Mesodermal cell (in vitro differentiated cells): ENCODE results near the gene DCDC1.
"Not testable (repeated sequence)": the region's sequence is repeated elsewhere in the genome, so short reads cannot be mapped to it uniquely, and the experiment has no call there.

Experiments
- H3K27ac ChIP-seq: 2 replicates; pipeline ENCODE4 v1.7.0; 2013; ENCODE audit warnings: mild to moderate bottlenecking, low read depth, low read length, moderate library complexity; ENCODE audit not compliant: severe bottlenecking
- H3K36me3 ChIP-seq: 2 replicates; pipeline ENCODE4 v1.7.1; 2013; ENCODE audit warnings: mild to moderate bottlenecking, low read length, moderate library complexity; ENCODE audit not compliant: control insufficient read depth, insufficient read depth
- H3K4me1 ChIP-seq: one replicate; pipeline ENCODE4 v1.7.1; 2013; ENCODE audit warnings: mild to moderate bottlenecking, low read length; ENCODE audit not compliant: insufficient read depth, control insufficient read depth, poor library complexity, severe bottlenecking
- H3K4me3 ChIP-seq: 2 replicates; pipeline ENCODE4 v1.7.0; 2013; ENCODE audit warnings: low read length, control low read depth, mild to moderate bottlenecking; ENCODE audit not compliant: insufficient read depth, poor library complexity, severe bottlenecking; ENCODE audit errors: extremely low read depth
- H3K9me3 ChIP-seq: 2 replicates; pipeline ENCODE4 v1.7.1; 2013; ENCODE audit warnings: mild to moderate bottlenecking, low read length, moderate library complexity; ENCODE audit not compliant: control insufficient read depth
- WGBS, 2 experiments: methylation state at CpG; one replicate each; pipeline ENCODE4 v1.1.5; 2013; ENCODE audit warnings: missing lambda C conversion rate in 2 of 2; ENCODE audit not compliant: insufficient coverage in 2 of 2; 5-methylcytosine and 5-hydroxymethylcytosine counted together

The DCDC1 gene

DNA sequence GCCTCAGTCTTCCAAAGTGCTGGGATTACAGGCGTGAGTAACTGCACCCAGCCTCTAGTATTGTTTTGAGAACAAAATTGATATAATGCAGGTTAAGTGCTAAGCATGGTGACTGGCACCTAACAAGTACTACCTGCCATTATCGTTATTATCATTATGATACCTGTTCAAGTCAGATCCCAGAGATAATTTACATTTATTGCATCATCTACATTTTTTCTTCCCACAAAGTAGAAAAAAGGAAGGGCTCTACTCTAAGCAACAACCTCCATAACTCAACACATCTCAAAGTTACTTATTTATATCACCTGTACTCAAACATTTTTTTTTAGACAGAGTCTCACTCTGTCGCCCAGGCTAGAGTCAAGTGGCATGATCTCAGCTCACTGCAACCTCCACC is 42.1 kb downstream of the DCDC1 start:
- Histone ChIP-seq H3K4me1 (no peaks in the 10 kb centered on the region), H3K36me3 (no peaks in the 10 kb centered on the region), H3K27ac (no peak overlapping the region), H3K4me3 (no peak overlapping the region), H3K9me3 (no peaks in the 10 kb centered on the region)
- 80 to 91% methylated on average over 1 to 2 of the region's 3 CpGs for WGBS, 2 experiments

DNA sequence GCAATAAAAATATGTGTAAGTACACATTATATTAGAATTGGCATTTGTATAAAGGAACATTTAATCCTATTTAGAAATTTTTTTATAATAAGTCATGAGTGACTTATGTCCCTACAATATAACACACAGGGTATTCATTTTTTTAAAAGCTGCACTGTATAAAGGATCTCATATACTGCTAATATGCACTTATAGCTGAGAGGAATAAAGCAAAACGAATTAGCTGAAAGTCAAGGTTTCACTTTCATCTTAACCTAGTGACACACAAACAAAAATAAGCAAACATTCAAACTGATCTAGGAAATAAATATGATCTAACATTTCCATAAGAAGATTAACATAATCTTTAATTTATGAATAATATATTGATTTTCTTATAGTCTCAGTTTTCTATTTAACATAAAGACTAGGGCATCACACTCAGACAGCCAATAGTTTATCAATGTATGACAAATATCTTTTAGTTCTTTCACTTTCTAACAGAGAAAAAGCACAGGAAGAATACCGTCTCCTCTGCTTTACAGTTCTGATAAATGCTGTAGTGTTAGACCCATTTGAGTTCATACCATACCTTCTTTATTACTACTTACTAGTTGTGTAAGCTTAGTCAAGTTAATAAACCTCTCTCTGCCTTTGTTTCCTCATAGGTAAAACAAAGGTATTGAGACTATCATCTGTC is 42.9 kb downstream of the DCDC1 start:
- no peaks in the 10 kb centered on the region for H3K4me1 ChIP-seq
- H3K36me3 ChIP-seq: no peaks in the 10 kb centered on the region
- H3K9me3 ChIP-seq: no peaks in the 10 kb centered on the region
- no CpG with 5 or more reads among the region's 2 CpGs for WGBS, 2 experiments
- H3K4me3 ChIP-seq: no peak overlapping the region
- H3K27ac ChIP-seq: no peak overlapping the region

- no peaks in the 10 kb centered on the region for H3K4me1 ChIP-seq
- no peak overlapping the region for H3K4me3 ChIP-seq
- H3K27ac ChIP-seq: no peak overlapping the region
- H3K36me3 ChIP-seq: no peaks in the 10 kb centered on the region
- no peaks in the 10 kb centered on the region for H3K9me3 ChIP-seq
Measured at GRCh38 chr11:31325160-31325559, 44.4 kb downstream of the DCDC1 start.

GRCh38 chr11:31323145-31323544 is 46.4 kb downstream of the DCDC1 start:
- Histone ChIP-seq H3K4me1 (no peaks in the 10 kb centered on the region), H3K27ac (no peak overlapping the region), H3K36me3 (no peaks in the 10 kb centered on the region), H3K4me3 (no peak overlapping the region), H3K9me3 (no peaks in the 10 kb centered on the region)
- WGBS, 2 experiments: 93% methylated on average over 2 of the region's 4 CpGs; no CpG with 5 or more reads in 1 of the 2 experiments

- not testable (repeated sequence) for H3K27ac ChIP-seq, H3K36me3 ChIP-seq, H3K4me3 ChIP-seq, H3K4me1 ChIP-seq, H3K9me3 ChIP-seq
- 88 to 93% methylated on average over 7 to 9 of the region's 15 CpGs for WGBS, 2 experiments
Measured at GRCh38 chr11:31321494-31321893, 48.0 kb downstream of the DCDC1 start.

DNA sequence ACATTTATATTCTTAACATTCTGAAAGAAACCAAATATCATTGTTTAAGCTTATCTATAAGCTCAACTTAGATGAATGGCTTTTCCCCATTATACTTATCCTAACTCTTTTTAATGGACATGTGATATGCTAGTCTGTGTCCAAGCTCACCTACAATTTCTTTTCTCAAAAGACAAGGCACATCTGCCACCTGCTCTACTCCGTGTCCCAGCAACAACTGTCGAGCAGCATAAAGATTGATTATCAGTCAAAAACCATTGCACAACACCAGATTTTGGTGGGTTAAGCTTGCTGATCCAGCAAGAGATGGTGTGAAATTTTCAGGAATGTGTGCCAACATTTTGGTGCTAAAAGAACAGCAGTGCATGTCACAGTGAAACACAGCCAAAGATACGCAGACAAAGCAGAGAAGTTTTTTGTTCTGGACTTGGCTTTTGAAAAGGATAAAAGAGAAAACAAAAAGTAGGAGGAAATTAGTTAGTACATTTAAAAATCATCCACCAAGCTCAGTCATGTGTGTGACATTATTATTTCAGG is 65.8 kb downstream of the DCDC1 start:
- no peak overlapping the region for H3K4me3 ChIP-seq
- H3K27ac ChIP-seq: no peak overlapping the region
- H3K9me3 ChIP-seq: no peaks in the 10 kb centered on the region
- H3K4me1 ChIP-seq: no peaks in the 10 kb centered on the region
- no peaks in the 10 kb centered on the region for H3K36me3 ChIP-seq
- 88 to 92% methylated on average over 2 to 3 of the region's 3 CpGs for WGBS, 2 experiments

DNA sequence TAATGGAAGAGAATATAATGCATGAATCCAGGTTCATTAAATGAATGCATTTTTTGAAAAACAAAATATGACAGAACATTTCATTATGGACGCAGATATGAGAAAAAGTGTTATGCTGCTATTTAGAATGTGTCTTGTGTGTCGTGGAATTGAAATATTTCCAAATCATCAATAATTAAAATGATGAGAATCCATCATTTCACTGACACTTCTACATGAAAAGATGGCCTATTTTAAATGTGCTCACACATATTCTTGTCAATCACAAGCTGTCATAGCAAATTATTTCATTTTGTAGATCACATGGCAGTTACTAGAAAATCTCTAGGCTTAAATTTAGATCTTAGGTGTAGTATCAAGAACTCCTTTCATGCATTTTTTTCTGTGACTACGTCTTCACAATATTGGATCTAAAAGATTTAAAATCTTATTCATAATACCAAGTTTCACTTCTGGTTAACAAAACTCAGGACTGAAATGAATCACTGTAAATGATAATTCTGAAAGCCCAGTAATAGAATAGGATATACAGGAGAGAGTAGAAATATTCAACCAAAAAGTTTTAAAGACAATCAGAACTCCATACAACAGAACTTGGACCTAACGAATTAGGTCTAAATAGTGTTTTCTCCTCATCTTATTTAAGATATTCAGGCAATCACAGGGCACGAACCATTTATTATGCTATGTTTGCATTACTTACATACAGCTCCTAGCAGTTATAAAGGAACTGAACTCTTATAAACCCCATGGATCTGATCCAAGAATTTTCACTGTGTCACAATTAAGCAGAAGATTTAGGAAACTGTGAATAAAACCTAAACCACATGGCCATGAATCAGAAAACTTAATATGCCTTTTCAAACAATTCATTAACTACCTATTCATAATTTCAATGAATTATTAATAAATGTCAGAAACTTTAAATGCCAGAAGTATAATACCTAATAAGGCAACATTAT is 67.7 kb downstream of the DCDC1 start:
- Histone ChIP-seq H3K36me3 (no peaks in the 10 kb centered on the region), H3K27ac (no peak overlapping the region), H3K4me1 (no peaks in the 10 kb centered on the region), H3K9me3 (no peaks in the 10 kb centered on the region), H3K4me3 (no peak overlapping the region)
- WGBS, 2 experiments: 67 to 80% methylated on average over 1 of the region's 5 CpGs

- 95% methylated on average over 3 of the region's 3 CpGs; no CpG with 5 or more reads in 1 of the 2 experiments for WGBS, 2 experiments
- H3K4me3 ChIP-seq: no peak overlapping the region
- no peaks in the 10 kb centered on the region for H3K4me1 ChIP-seq
- H3K9me3 ChIP-seq: no peaks in the 10 kb centered on the region
- no peaks in the 10 kb centered on the region for H3K36me3 ChIP-seq
- H3K27ac ChIP-seq: no peak overlapping the region
Measured at GRCh38 chr11:31295308-31295707, 74.2 kb downstream of the DCDC1 start.

DNA sequence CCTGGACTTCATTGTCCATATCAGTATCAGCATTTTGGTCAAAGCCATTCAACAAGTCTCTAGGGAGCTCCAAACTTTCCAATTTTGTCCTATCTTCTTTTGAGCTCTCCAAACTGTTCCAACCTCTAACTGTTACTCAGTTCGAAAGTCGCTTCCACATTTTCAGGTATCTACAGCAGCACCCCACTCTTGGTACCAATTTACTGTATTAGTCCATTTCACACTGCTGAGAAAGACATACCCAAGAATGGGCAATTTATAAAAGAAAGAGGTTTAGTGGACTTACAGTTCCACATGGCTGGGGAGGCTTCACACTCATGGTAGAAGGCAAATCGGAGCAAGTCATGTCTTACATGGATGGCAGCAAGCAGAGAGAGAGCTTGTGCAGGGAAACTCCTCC is 96.0 kb downstream of the DCDC1 start:
- not testable (repeated sequence) for H3K36me3 ChIP-seq, H3K4me1 ChIP-seq, H3K4me3 ChIP-seq, H3K27ac ChIP-seq
- WGBS, 2 experiments: 92 to 93% methylated on average over 2 to 3 of the region's 3 CpGs
- peaks cover 27% of the 10 kb centered on the region for H3K9me3 ChIP-seq

GRCh38 chr11:31267720-31268119 is 101.8 kb downstream of the DCDC1 start:
- Histone ChIP-seq H3K36me3 (no peaks in the 10 kb centered on the region), H3K4me3 (no peak overlapping the region), H3K9me3 (peaks cover 13% of the 10 kb centered on the region), H3K27ac (no peak overlapping the region), H3K4me1 (peaks cover under 1% of the 10 kb centered on the region)

DNA sequence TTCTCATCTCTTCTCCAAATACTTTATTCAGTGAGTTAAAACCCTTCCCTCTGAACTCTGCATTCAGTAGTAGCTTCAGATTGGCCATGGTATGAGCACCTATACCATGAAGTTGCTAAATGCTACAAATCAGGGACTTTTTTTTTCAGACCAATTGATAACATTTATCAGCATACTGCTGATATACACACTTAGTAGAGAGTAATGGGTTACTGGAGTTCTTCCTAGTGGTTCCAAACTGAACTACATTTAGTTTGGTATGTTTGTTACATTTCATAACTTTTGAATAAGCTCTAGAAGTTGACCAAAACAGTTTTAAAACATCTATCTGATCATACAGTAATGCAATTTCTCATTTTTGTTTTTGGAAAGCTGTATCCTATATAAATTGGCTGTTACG is 104.7 kb downstream of the DCDC1 start:
- WGBS, 2 experiments: no CpG with 5 or more reads among the region's 1 CpG

More for the DNA sequence above, 104.7 kb downstream of the DCDC1 start:
- Histone ChIP-seq H3K36me3 (no peaks in the 10 kb centered on the region), H3K27ac (no peak overlapping the region), H3K9me3 (no peaks in the 10 kb centered on the region), H3K4me3 (no peak overlapping the region), H3K4me1 (peaks cover 3% of the 10 kb centered on the region)
